AG10803 (cell line): ENCODE data around the gene RALGAPA2.

Source experiments
- DNase-seq: peaks from one replicate; pipeline ENCODE4 v3.0.0; 2010; ENCODE audit warnings: low read depth
- H3K4me3 ChIP-seq: 2 replicates; pipeline ENCODE4 v1.5.1; 2011; ENCODE audit warnings: mild to moderate bottlenecking, low read length, control low read depth
- CTCF ChIP-seq: conservative IDR thresholded peaks from 2 replicates; pipeline ENCODE4 v1.5.1; 2011; ENCODE audit warnings: mild to moderate bottlenecking, low read length, control low read depth, inconsistent platforms

Gene RALGAPA2

GRCh38 chr20:20491110-20491783 lies 221.2 kb downstream of the RALGAPA2 start:
- no peak overlapping the region for H3K4me3 ChIP-seq
- TF ChIP-seq CTCF = no peak
- peak; percentile 42 for DNase-seq

GRCh38 chr20:20490673-20491072 lies 221.8 kb downstream of the RALGAPA2 start:
- no peak for TF ChIP-seq CTCF
- no peak for DNase-seq

GRCh38 chr20:20489648-20490341 lies 222.6 kb downstream of the RALGAPA2 start:
- DNase-seq = no peak
- no peak for TF ChIP-seq CTCF
- no peak overlapping the region for H3K4me3 ChIP-seq

More at GRCh38 chr20:20490673-20491072, 221.8 kb downstream of the RALGAPA2 start:
- no peak overlapping the region for H3K4me3 ChIP-seq

GRCh38 chr20:20489054-20489453 lies 223.4 kb downstream of the RALGAPA2 start:
- no peak for DNase-seq
- TF ChIP-seq CTCF = no peak
- H3K4me3 ChIP-seq = no peak overlapping the region

- TF ChIP-seq CTCF = no peak
- no peak for DNase-seq
Measured at GRCh38 chr20:20488388-20488787, 224.1 kb downstream of the RALGAPA2 start.

GRCh38 chr20:20487811-20488210 lies 224.6 kb downstream of the RALGAPA2 start:
- DNase-seq = peak; percentile 54
- no peak for TF ChIP-seq CTCF
- no peak overlapping the region for H3K4me3 ChIP-seq

More at GRCh38 chr20:20488388-20488787, 224.1 kb downstream of the RALGAPA2 start:
- no peak overlapping the region for H3K4me3 ChIP-seq

GRCh38 chr20:20483328-20483727 lies 229.1 kb downstream of the RALGAPA2 start:
- TF ChIP-seq CTCF = no peak
- DNase-seq = no peak
- H3K4me3 ChIP-seq = no peak overlapping the region
